Activated T-cell treated with anti-CD3 and anti-CD28 coated beads for 48 hours (primary cell): ENCODE results near the gene USP47.

ENCODE experiments used
- DNase-seq: peaks from one replicate; pipeline ENCODE4 v3.0.0-alpha.2; 2020; ENCODE audit warnings: low read depth

The USP47 gene

GRCh38 chr11:11867720-11868119 is 25.9 kb downstream of the USP47 start:
- DNase-seq: no peak

- DNase-seq: no peak
These were observed 30.2 kb downstream of the USP47 start for GRCh38 chr11:11871991-11872401.

DNA sequence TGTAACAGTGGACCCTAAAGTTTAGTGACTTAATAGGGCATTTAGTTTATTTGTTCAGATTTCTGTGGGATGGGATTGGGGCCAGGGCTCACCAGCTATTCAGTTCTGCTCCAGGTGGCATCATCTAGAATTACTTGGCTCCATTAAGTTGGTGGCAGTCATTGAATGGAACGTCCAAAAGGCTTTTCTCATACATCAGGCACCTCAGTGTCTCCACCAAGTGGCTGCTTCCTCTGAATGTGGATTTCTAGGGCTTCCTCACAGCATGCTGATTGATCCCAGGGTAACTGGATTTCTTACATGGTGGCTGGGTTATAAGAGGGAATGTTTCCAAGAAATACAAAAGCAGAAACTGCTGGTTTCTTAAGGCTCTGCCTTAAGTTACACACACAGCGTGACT is 34.7 kb downstream of the USP47 start:
- no peak for DNase-seq

DNA sequence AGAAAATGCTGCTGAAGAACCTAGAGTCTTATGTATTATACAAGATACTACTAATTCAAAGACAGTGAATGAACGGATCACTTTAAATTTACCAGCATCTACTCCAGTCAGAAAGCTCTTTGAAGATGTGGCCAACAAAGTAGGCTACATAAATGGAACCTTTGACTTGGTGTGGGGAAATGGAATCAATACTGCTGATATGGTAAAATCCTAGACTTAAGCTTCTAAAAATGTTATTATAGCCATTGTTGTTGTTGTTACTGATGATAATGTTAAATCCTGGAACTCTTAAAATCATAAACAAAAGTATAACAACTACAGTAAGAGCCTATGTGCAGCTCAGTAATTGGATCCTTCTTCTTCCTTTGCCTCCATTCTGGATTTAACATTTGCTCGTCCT is 38.4 kb downstream of the USP47 start:
- no peak for DNase-seq

DNA sequence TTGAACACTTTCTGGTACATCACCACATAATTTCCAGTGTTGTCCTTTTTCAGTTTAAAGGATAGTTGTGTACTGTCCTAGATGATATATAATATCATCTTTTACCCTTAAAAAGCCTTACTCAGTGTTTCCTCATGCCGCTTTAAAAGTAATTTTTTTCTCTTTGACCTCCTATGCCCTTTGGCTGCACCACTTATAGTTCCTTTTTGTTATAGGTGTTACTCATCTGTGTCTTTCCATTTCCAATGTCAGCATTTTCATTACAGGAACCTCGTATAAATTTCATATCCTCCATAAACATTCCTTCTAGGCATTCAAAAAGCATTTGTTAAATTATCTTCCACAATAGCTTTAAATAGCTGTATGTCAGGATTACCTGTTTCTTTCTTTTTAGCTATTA is 40.8 kb downstream of the USP47 start:
- no peak for DNase-seq

DNA sequence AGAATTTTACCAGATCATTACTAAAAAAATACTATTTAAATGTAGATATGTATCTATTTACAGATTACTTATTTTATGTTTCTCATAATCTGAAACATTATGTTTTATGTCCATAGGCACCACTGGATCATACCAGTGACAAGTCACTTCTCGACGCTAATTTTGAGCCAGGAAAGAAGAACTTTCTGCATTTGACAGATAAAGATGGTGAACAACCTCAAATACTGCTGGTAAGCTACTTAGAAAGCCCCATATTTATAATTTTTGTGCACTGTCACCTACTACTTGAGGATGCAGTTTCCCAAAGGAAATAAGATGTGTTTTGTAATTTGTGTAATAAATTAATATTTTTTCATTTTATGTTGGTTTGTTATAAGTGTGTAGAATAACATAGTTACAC is 42.6 kb downstream of the USP47 start:
- DNase-seq: no peak

DNA sequence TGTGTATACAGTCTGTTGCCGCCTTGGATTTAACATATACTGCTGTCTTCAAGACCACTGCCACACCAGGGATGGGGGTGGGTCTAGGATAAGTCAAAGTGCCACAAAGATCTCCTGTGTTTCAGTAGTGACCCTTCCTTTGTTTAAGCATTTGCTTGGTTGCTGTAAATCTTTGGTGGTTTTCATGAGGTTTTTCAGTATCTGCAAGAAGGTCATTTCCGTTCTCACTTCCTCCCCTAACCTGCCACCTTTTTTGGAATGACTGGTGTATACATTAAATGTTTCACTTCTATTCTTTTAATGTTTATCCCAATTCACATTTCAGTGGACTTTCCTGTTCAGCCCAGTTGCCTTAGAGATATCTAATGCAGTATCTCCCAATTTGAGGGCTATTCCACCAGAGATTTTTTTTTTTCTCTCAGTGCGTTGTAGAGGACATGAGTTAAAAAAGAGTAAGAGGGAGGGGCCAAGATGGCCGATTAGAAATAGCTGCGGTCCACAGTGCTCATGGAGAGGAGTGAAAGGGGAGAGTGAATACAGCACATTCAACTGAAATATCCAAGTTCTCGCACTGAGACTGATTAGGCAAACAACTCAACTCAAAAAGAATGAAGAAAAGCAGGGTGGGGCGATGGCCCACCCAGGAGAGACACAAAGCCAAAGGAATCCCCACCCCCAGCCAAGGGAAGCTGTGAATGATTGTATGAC is 43.2 kb downstream of the USP47 start:
- no peak for DNase-seq

DNA sequence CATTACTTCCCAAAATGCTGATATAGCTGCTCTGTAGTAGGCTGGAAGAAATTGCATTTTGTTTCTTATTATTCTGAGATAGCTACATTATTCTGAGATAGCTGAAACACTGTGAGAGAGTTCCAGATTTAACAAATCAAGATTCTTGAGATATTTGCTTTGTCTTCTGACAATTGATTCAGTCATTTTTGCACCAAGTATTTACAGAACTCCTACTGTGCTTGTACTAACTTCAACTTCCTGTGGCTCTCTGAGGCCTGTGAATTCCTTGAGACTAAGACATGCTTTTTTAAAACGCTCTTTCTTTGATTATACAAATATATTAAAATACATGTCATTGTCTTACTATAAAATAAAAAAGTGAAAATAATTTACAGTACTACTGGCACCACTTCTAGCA is 52.7 kb downstream of the USP47 start:
- no peak for DNase-seq

GRCh38 chr11:11895672-11896071 is 53.9 kb downstream of the USP47 start:
- DNase-seq: no peak

- DNase-seq: no peak
These were observed 56.9 kb downstream of the USP47 start for GRCh38 chr11:11898648-11899047.

DNA sequence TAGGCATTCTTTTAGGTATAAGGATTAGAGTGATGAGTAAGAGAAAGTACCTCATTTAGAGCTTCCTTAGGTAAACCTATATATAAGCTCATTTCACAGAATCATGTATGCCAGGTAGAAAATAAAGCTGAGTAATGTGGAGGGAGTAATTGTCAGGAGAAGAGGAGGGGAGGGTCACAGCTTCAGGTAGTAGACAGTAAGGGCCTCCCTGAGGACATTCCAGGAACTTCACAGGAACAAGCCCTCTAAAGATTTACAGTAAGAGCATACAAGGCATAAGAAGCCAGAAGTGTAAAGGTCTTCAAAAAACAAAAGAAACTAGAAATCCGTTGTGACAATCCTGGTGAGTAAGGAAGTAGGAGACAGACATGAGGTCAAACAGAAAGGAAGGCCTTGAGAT is 57.6 kb downstream of the USP47 start:
- no peak for DNase-seq

- DNase-seq: no peak
These were observed 60.2 kb downstream of the USP47 start for GRCh38 chr11:11901929-11902328.

GRCh38 chr11:11909727-11910126 is 68.0 kb downstream of the USP47 start:
- DNase-seq: no peak

DNA sequence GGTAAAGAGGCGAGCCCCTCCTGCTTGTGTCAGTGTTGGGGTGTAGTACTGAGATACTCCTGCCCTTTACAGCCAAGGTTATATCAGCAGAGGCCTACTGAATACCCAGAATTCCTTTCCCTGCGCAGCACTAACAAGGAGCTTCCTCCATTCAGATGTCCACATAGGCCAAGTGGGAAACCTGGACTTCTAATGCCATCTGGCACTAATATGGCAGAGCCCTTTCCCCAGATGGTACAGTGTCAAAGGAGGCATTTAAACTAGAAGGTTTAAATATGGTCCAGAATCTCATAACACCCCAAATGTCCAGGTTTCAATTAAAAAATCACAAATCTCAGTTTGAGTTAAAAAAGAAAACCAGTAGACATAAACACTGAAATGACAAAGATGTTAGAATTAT is 68.8 kb downstream of the USP47 start:
- DNase-seq: no peak

DNA sequence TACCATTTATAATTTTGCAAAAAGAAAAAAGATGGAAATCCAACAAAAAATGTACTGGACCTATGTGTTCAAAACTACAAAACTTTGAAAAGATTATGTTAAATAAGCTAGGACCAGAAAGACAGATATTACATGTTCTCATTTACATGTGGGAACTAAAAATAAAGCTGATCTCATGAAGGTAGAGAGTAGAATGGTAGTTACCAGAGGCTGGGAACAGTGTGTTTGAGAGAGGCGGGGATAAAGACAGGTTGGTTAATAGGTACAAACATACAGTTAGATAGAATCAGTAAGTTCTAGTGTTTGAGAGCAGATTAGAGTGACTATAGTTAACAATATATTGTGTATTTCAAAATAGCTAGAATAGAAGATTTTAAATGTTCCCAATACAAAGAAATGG is 71.6 kb downstream of the USP47 start:
- no peak for DNase-seq

DNA sequence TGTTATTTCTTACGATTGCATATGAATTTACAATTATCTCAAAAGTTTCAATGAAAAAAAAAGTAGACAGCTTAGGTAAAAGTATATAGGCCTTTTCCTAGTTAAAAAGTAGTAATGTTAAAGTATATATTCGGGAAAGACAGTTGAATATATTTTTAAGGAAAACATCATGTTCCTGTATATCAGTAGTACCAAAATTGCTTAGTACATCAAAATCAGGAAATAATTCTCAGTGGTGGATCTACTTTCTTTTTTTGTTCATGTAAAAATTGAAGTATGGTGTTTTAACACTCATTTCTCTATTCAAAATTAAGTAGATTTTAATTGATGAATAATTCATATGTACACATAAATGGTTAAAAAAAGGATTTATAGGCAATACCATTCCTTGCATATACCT is 73.9 kb downstream of the USP47 start:
- DNase-seq: no peak

DNA sequence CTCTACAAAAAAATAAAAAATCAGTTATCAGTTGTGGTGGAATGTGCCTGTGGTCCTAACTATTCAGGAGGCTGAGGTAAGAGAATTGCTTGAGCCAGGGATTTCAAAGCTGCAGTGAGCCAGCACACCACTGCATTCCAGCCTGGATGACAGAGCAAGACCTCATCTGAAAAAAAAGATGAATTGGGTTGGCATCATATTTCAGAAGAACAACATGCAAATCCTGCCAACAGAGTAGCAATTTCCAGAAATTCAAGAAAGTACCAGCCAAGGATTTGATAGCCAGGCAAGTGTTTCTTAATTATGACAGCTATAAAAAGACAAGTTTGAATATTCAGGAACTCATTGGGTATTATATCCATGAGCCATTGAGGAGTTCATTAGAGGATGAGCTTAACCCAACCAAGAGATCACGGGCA is 75.2 kb downstream of the USP47 start:
- DNase-seq: no peak

DNA sequence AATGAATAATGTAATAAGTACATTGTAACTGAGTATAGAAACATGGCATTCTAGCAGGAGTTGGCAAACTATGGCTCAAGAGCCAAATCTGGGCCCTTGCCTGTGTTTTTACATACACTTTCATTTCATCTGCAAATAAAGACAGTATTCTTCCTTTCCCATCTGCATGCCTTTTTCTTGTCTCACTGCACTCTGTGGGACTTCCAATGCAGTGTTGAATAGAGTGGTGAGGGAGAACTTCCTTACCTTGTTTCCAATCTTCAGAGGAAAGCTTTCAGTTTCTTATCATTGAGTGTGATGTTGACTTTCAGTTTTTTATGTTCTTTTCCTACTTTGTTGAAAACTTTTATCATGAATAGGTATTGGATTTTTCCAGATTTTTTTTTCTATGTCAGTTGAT is 82.1 kb downstream of the USP47 start:
- no peak for DNase-seq

DNA sequence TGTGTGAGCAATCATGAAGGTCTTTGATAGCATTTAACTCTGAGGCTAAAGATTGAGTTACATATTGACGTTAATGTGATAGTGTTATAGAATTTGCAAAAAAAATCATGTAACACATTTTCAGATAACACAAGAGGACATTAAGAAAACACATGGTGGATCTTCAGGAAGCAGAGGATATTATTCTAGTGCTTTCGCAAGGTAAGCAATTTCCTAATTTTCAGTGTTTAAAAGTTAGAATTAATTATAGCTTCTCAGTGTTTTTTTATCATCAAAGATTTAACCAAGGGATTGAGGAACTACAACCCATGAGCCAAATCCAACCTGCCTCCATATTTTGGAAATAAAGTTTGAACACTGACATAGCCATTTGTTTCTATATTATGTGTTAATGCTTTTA is 88.1 kb downstream of the USP47 start:
- no peak for DNase-seq

DNA sequence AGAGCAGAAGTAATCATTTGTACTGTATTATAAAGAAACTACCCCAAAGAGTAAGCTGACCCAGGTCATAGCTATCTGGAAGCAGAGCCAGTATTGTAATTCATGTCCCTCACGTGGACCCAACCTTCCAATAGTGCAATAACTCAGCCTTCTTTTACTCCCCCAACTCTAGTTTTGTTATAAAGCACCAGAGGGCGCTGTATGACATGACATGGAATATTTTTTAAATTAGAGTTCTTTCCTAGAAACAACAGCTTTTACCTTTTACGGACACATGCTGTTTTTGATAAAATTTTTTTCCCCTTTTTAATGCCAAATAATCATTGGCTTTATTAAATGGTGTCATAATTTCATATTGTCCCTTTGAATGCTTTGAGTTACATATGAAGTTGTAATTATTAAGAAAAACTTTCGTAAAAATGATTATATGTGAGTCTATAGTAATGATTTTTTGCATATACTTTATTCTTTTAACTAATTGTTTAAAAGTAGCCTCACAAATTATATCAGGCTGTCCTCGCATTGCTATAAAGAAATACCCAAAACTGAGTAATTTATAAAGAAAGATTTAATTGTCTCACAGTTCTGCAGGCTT is 89.8 kb downstream of the USP47 start:
- DNase-seq: no peak

DNA sequence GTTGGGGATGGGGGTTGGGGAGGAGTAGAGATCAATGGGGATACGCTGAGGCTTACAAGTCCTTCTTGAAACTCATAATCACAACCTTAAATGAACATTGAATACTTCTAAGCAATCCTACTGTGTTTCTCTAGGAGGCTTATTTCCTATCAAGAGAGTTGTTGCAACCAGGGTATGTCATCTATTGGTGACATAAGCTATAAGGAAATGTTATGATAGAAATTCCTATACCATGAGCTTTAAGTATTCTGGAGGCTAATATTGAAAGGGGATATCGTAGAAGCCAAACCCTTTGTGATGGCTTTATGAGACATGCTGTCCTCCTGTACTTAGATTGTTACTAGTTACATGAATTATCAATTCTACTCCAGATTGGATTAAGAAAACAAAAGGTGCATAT is 93.8 kb downstream of the USP47 start:
- no peak for DNase-seq

DNA sequence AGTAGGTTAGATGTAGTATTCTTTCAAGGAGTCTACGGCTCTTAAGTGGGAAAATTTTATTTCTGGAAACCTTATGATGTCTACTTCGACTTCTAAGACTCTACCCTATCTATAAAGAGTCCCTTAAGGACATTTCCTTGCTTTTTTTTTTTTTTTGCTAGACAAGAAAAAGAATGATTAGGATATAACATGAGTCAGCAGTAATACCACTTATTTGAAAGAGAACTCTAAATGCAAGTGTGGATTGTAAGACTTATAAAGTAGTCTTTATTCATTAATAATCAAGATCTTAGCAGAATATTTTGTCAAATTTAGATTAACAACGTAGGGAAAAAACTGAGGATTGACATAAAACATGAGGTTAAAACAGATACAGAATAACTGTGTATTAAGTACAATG is 95.7 kb downstream of the USP47 start:
- DNase-seq: no peak

GRCh38 chr11:11937957-11938356 is 96.2 kb downstream of the USP47 start:
- DNase-seq: no peak

DNA sequence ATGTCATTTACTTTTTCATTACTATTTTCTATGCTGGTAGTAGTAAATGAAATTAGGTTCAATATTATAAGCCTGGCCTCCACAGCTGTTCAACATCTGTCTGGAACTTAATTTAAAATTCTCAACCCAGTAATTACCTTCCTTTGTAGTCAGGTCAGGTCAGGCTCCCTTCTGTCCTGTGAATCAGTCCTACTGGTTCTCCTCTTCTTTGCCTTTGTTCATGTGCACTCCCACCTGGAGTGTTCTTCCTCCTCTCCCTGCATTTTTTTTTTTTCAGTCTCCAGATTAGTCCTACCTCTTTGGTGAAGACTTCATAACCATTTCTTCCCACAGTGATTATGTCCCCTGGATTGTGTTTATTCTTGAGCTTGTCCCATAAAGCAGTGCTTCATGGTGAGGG is 98.8 kb downstream of the USP47 start:
- no peak for DNase-seq
